GM19467 (cell line): ENCODE data around the gene CBFA2T2.
"Not testable (repeated sequence)": the region's sequence is repeated elsewhere in the genome, so short reads cannot be mapped to it uniquely, and the experiment has no call there.

Experiments used
- ATAC-seq: cut with Tn5 transposase; IDR thresholded peaks from one replicate; pipeline ENCODE4 v1.9.1; 2021; ENCODE audit warnings: mild to moderate bottlenecking, moderate library complexity; ENCODE audit not compliant: unreplicated experiment

Gene CBFA2T2

DNA sequence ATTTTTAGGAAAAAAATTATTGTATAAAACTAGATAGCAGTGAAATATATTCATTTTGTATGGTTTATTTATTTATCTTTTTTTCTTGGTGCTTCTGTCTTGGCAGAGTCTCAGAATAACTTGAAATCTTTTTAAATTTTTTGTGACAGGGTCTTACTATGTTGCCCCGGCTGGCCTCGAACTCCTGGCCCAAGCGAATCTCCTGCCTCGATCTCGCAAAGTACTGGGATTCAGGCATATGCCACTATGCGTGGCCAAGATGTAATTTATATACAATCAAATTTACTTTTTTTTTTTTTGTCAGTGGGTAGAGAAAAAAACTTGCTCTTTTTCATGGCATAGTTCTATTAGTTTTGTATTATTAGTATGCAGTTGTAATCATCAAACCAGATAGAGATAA lies 13.7 kb downstream of the CBFA2T2 start:
- ATAC-seq, result no peak

DNA sequence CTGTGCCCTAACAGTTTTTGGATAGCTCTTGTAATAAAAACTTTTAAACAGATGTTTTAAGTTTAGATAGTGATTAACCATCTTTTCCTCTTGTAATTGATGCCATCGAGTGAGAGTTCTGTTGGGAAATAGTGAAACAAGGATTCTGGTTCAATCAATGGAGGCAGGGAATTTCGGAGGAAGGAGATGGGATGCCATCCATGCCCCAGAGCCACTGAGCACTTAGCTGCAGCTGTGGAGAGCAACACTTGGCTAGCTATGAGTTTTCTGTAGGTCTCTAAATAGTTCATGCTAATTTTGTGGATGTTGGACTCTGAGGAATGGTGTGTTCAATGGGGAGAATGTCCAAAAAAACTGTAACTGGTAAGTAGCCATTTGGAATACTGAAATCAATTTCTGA lies 16.7 kb downstream of the CBFA2T2 start:
- ATAC-seq, result no peak

DNA sequence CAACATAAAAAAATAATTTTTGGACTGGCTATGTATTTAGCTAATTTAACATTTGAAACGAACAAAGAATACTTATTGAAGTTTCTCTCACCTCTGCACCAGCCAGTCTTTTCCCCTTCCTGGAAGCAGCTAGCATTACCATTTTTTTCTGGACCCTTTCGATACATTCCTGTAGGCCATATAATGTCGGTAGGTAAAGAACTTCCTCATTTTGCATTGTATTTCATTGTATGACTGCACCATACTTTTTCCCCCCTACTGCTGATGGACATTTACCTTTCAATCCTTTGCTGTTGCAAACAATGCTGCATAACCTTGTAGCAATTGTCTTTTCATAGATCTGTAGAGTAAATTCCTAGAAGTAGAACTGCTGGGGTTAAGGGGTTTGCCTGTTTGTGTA lies 17.6 kb downstream of the CBFA2T2 start:
- ATAC-seq, result no peak

DNA sequence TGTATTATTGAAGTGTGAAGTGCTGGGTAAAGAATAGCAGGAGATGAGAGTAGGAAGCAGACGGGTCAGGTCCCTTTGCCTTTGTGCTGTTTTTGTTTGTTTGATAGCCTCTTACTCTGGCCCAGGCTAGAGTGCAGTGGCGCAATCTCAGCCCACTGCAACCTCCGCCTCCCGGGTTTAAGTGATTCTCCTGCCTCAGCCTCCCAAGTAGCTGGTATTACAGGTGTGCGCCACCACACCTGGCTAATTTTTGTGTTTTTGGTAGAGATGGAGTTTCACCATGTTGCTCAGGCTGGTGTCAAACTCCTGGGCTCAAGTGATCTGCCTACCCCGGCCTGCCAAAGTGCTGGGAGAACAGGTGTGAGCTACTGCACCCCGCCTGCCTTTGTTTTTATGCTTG lies 18.1 kb downstream of the CBFA2T2 start:
- ATAC-seq, result not testable (repeated sequence)

DNA sequence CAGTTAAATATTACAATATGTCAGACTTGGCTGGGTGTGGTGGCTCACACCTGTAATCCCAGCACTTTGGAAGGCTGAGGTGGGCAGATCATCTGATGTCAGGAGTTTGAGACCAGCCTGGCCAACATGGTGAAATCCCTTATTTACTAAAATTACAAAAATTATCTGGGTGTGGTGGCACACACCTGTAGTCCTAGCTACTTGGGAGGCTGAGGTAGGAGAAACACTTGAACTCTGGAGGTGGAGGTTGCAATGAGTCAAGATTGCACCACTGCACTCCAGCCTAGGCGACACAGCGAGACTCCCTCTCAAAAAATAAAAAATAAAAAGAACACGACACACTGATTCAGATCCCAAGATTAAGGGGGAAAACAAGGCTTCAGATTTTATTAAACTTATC lies 19.2 kb downstream of the CBFA2T2 start:
- ATAC-seq, result not testable (repeated sequence)

DNA sequence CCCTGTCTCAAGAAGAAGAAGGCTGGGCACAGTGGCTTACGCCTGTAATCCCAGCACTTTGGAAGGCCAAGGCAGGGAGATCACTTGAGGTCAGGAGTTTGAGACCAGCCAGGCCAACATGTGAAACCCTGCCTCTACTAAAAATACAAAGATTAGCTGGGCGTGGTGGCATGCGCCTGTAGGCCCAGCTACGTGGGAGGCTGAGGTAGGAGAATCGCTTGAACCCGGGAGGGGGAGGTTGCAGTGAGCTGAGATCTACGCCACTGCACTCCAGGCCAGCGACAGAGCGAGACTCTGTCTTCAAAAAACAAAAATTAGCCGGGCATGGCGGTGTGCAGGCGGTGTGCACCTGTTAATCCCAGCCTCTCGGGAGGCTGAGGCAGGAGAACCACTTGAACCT lies 22.0 kb downstream of the CBFA2T2 start:
- not testable (repeated sequence) for ATAC-seq

DNA sequence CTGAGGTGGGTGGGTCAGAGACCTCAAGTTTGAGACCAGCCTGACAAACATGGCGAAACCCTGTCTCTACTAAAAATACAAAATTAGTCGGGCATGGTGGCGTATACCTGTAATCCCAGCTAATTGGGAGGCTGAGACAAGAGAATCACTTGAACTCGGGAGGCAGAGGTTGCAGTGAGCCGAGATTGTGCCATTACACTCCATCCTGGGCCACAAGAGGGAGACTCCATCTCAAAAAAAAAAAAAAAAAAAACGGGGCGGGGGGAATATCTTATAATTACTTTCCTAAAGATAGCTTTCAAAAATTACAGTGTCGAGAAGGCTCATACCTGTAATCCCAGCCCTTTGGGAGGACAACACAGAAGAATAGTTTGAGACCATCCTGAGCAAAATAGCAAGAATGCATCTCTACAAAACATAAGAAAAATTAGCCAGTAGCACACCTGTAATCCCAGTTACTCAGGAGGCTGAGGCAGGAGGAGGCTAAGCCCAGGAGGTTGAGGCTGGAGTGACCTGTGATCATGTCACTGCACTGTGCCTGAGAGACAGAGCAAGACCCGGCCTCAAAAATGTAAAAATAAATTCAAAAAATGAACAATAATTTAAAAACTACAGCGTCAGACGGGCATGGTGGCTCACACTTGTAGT lies 25.8 kb downstream of the CBFA2T2 start:
- no peak for ATAC-seq

DNA sequence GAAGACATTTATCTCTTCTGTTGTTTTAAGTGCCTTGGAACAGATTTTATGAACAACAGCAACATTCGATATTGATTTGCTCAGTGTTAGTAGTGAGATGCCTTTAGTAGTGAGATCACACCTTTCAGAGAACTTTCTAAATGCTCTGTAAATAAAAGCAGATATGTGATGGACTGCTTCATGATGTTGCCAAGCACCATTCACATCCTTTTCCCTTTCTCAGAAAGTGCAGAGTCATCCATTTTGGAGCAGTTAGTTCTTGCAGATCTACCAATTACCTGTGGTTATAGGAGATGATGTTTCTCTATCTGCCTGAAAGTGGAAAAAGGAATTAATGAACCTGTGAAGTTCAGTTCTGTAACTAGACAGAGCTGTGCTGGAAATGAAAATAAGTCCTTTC lies 27.0 kb downstream of the CBFA2T2 start:
- no peak for ATAC-seq

DNA sequence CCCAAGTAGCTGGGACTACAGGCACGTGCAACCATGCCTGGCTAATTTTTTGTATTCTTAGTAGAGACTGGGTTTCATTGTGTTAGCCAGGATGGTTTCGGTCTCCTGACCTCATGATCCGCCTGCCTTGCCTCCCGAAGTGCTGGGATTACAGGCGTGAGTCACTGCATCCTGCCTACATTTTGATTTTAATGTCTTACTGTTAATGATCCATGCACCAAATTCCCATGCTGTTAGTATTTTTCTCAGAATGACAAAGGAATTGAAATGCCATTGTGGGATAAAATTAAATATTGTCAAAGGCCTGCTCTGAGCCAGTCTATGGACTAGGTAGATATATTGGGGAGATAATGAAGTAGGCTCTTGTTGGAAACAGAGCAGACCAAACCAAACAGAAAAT lies 28.2 kb downstream of the CBFA2T2 start:
- ATAC-seq, result no peak

DNA sequence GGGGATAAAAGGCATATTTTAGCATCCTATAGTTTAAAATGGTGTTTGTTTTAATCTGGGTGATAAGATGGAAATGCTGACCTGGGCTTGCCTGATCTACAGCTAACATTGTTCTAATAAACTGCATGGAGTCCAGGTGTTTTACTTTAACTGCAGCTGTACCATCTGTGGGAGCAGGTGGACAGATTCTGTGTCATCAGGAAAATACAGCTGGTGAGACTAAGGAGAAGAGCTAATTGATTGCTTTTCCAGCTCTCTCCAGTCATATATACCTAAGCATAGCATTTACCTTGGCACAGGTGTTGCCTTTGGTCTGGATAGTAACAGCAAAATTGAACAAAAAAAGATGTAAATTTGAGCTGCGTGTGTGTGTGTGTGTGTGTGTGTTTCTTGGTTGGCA lies 31.6 kb downstream of the CBFA2T2 start:
- no peak for ATAC-seq

DNA sequence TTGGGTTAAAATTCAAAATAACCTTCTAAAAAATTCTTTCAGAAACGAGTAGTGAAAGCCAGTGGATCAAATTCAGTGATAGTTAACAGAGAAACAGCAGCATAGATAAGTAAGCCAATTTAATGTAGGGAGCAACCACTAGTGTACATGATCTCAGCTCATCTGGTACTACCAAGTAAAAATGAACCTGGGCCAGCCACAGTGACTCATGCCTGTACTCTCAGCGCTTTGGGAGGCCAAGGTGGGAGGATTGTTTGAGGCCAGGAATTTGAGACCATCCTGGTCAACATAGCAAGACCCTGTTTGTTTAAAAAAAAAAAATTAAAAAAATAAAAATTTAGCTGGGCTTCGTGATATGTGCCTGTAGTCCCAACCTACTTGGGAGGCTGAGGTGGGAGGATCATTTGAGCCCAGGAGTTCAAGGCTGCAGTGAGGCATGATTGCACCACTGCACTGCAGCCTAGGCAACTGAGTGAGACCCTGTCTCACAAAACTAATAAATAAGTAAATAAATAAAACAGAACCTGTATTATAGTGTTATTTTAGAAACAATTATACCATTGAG lies 32.4 kb downstream of the CBFA2T2 start:
- ATAC-seq, result no peak

DNA sequence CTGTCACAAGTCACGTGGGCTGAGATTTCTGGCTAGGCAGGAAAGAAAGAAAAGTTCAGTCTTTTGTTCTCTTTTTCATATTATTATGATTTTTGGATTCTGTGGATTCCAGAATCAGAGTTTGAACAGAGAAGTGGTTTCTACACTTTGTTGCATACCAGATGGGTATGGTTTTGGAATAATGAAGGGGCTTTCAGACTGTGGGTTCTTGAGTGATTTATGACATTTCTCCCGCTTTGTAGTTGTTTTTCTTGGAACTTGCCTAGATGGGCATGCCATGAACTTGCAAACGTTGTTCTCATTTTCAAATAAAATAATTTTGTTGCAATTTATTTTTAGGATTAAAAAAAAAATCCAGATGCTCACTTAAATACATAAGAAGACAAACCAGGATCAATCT lies 34.4 kb downstream of the CBFA2T2 start:
- ATAC-seq, result no peak

DNA sequence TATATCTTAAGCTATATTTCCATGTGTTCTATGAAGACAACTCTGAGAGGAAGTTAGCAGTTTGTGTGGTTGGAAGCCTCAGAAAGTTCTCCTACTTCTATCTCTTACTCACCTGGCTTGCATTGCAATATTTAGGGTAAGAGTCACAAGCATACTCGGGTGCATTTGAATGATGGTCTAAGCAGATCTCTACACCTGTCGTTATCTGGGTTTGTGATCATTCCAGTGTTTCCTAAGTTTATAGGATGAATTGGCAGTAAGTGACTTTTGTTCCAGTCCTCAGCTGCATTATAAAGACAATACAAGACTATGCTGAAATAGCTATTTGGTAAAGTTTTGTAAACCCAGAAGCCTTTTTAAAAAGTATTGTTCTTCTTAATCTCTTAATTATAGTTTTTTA lies 36.9 kb downstream of the CBFA2T2 start:
- no peak for ATAC-seq

DNA sequence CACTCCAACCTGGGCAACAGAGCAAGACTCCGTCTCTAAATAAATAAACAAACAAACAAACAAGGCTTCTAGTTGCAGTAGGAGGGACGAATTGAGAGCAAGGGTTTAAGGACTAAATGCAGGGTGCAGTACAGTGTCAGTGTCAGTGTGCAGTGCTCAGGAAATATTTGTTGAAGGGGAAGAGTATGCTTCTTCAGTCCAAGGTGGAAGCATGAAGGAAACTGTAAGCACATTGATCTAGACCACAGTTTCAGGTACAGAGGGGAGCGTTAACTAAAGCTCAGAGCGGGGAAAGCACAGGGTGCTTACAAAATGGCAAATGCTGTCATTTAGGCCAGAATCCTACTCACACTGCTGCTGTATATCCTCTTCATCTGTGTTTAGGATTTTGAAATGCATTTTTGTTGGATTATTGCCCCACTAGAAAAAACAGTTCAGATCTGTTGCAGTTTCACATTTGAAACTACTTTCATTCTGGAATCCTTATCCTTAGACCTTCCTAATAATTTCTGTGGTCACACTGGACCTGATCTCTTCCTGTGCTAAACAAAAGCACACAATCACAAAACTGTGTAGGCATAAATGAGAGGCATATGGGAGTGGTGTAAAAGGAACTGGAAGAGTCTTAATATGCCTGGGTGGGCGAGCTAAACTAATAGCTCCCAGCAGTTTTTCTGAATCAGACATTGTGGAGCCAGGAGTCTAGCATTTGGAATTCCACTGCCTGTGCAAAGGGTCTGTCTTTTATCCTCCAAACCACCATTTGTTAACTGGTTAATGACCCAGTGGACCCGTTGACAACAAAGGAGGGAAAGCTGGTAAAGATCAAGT lies 41.4 kb downstream of the CBFA2T2 start:
- ATAC-seq, result no peak

DNA sequence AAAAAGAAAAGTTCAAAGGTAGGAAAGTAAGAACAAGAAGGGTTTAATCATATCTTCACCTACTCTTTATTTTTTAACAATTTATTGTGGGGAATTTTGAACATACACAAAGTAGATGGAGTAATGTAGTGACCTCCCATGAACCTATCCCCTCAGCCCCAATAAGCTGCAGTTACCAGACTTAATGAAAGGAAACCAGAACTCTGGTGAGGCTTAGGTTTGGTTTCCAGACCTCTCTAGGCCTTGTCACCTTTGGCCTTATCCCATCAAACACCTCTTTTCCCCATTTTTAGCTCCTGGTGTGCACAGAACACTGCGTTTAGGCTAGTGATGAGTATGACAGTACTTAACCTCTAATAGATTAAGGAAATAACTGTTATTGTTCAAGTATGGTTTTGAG lies 42.0 kb downstream of the CBFA2T2 start:
- no peak for ATAC-seq

DNA sequence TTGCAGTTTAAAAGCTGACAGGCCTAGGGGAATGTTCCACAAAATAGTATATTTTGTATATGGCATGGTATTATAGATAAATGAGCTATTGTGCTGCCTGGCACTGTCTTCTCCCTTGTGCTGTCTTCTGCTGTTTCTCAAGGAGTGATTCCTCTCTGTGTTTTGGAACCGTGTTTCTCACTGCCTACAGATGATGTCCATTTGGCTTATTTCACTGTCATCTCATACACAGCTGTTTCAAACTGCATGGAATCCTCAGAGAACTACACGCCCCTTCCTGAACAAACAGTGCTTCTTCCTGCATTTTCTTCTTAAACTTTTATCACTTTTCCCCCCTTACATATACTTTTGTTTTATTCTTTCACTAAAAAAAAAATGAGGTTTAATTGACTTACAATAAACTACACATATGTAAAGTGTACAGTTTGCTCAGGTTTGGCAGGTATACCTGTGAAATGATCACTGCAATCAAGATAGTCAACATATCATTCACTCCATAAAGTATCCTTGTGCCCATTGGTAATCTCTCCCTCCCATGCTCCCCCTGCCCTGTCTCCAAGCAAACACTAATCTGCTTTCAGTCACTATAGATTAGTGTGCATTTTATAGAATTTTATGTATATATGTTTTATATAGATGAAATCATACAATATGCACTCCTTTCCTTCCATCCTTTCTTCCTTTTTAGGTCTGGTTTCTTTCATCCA lies 43.0 kb downstream of the CBFA2T2 start:
- ATAC-seq, result no peak

DNA sequence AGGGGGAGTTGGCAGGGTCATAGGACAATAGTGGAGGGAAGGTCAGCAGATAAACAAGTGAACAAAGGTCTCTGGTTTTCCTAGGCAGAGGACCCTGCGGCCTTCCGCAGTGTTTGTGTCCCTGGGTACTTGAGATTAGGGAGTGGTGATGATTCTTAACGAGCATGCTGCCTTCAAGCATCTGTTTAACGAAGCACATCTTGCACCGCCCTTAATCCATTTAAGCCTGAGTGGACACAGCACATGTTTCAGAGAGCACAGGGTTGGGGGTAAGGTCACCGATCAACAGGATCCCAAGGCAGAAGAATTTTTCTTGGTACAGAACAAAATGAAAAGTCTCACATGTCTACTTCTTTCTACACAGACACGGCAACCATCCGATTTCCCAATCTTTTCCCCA lies 45.8 kb downstream of the CBFA2T2 start:
- not testable (repeated sequence) for ATAC-seq

DNA sequence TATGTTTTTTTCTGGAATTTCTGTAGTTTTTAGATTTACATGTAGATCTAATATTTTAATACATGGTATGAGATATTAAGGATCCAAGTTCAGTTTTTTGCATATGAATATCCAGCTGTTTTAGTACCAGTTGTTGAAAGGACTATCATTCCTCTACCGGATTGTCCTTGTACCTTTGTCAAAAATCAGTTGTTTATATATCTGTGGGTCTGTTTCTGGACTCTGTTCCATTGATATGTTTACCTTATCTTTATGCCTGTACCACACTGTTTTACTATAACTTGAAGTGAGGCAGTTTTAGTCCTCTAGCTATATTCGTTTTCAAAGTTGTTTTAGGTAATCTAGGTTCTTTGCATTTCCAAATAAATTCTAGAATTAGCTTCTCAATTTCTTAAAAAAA lies 47.7 kb downstream of the CBFA2T2 start:
- ATAC-seq, result no peak

DNA sequence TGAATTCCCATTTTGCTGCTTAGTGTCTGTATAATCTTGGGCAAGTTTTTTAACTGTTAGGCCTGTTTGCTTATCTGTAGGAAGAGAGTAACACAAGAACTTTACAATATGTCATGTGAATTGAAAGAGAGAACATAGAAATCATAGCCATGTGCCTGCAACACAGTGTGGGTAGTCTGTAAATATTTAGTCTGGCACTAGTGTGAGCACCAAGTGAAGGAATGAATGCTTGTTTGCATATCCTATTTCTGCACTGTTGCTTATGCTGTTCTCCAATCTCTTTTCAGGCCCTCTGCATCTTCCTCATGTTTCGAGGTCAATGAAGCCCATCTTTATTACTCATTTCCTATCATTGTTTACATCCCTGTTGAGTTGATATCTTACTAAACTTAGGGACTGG lies 49.2 kb downstream of the CBFA2T2 start:
- no peak for ATAC-seq

DNA sequence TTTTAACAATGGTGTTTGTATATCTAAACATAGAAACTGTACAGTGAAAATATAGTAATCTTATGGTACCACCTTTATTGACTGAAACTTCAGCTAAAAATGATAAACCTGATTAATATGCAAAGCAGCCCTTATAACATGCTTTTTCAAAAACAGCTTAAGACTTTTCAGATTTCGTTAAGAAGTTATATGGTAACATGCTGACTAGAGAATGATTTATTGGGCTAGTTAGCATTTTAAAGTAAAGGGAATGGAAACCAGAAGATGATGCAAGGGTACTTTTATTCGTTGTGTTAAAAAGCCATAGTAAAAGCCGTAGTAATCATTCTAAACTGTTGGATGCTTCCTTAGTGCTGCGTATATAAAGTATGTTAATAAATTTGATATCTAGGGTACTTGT lies 50.5 kb downstream of the CBFA2T2 start:
- no peak for ATAC-seq

DNA sequence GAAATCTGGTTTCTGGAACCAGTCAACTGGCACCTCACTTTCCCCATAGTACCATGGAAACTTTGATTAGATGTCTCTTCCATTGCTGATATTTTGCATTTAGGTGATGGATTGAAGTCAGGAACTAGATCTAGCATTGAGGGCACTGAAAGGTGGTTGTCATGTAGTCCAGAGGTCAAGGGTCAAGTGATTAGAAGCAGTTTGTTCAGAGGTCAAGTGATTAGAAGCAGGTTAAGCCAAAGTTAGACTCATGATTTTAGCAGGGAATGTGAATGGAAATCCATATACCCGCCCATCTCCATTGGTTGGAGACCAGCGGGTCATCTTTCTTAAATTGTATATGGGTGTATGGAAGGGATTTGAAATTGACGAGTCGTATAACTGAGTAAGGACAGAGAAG lies 51.2 kb downstream of the CBFA2T2 start:
- ATAC-seq, result no peak

DNA sequence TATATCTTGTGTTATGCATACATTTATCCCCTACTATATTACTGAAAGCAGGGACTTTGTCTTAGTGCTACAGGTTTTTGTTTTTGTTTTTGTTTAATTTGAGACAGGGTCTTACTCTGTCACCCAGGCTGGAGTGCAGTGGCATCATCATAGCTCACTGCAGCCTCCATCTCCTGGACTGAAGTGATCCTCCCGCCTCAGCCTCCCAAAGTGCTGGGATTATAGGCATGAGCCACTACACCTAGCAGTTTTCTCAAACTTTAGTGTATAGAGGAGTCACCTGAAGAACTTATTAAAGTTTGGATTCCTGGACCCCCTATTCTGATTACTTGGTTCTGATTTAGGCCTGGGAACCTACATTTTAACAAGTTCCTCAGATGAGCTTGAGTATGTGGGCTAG lies 51.9 kb downstream of the CBFA2T2 start:
- ATAC-seq, result no peak
